Thyroid gland (tissue), 4 donors: ENCODE results near the gene CRYBG3.
A peak's percentile ranks its signal among the peaks of the same experiment; 100 is the strongest.

Source experiments
- CTCF ChIP-seq, 6 experiments: fragments of 200-600 bp in 3 of 6; fragments of 450-650 bp in 3 of 6; sonication (generic) in 3 of 6; IDR thresholded peaks; one replicate each; pipeline ENCODE4 v1.5.1; 2016 to 2019; ENCODE audit warnings: antibody characterized with exemption in 6 of 6, mild to moderate bottlenecking in 2 of 6, inconsistent platforms in 1 of 6, moderate library complexity in 1 of 6
- POLR2A ChIP-seq, 2 donors: fragments of 450-650 bp; IDR thresholded peaks; one replicate each; pipeline ENCODE4 v1.6.1; 2017; ENCODE audit warnings: antibody characterized with exemption in 2 of 2, mild to moderate bottlenecking in 2 of 2, moderate library complexity in 1 of 2

DNA sequence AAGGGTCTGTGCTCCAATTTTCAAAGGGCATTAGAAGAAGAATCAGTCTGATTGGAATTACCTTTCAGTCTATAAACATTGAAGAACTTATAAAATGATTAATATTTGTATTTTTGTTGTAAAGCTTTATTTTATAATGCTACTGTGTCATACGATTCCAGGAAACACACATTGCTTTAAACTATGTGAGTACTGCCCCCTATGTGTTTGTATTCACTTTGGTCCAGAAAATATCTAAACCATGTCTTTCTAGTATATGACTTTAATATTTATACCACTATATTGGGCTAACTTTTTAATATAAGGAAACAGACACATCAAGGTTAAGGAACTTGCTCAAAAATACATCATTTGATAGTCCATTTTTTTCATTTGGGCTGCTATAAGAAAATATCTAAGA lies 153.7 kb downstream of the CRYBG3 start:
- TF ChIP-seq CTCF (IDR thresholded peaks at IDR 0.05) (peak in 1 of 6 experiments; percentile 4), POLR2A (IDR thresholded peaks at IDR 0.05) (no peak)
